ENCODE data around the gene MYO18B. TPM values are rescaled to one million over a fixed set of nuclear protein-coding genes. Genes with fewer than 3 reads are reported as not detected.

MYO18B gene
- total RNA-seq, 1 donor from 2014 or later: not detected

DNA sequence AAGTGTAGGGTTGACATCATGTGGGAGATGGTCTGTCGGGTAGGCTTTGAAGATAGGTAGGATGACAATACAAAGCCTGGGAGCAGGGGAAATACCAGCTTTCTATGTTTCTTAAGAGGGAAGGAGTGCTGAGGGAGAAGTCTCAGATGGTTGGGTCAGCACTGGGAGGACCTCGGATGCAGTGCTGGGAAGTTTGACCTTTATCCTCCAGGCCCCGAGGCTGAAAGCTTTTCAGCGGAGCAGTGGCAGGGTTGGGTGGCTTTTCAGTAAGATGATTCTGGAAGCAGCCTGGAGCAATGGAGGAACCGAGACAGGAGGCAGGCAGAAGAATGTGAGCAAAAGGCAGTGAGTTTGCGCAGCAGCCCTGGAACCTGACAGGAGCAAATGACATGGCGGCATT is 43.5 kb upstream of the MYO18B start:
- Histone ChIP-seq H3K4me3 (no peak overlapping the region), H3K9me3 (no peaks in the 10 kb centered on the region), H3K4me1 (peaks cover 4% of the 10 kb centered on the region), H3K27me3 (no peaks in the 10 kb centered on the region), H3K36me3 (no peaks in the 10 kb centered on the region), H3K27ac (no peak overlapping the region)
- DNase-seq (ENCODE audit: extremely low spot score in 2 of 2): no peak
- TF ChIP-seq, protein P1, sequence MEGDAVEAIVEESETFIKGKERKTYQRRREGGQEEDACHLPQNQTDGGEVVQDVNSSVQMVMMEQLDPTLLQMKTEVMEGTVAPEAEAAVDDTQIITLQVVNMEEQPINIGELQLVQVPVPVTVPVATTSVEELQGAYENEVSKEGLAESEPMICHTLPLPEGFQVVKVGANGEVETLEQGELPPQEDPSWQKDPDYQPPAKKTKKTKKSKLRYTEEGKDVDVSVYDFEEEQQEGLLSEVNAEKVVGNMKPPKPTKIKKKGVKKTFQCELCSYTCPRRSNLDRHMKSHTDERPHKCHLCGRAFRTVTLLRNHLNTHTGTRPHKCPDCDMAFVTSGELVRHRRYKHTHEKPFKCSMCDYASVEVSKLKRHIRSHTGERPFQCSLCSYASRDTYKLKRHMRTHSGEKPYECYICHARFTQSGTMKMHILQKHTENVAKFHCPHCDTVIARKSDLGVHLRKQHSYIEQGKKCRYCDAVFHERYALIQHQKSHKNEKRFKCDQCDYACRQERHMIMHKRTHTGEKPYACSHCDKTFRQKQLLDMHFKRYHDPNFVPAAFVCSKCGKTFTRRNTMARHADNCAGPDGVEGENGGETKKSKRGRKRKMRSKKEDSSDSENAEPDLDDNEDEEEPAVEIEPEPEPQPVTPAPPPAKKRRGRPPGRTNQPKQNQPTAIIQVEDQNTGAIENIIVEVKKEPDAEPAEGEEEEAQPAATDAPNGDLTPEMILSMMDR (IDR thresholded peaks at IDR 0.05): no peak
- TF ChIP-seq POLR2A (IDR thresholded peaks at IDR 0.05) (no peak), POLR2AphosphoS5 (IDR thresholded peaks at IDR 0.05; ENCODE audit: insufficient read depth in 1 of 2, low read depth in 1 of 2) (no peak)
- intact Hi-C loops (cut with DNase I): no loop called here

GRCh38 chr22:25698978-25699377 is 43.0 kb upstream of the MYO18B start:
- intact Hi-C loops (cut with DNase I): no loop called here

GRCh38 chr22:25701056-25701780 is 40.8 kb upstream of the MYO18B start:
- TF ChIP-seq POLR2A (IDR thresholded peaks at IDR 0.05): no peak
- TF ChIP-seq, protein P1 (IDR thresholded peaks at IDR 0.05): no peak
- TF ChIP-seq POLR2AphosphoS5 (IDR thresholded peaks at IDR 0.05; ENCODE audit: insufficient read depth in 1 of 2, low read depth in 1 of 2): no peak
- Histone ChIP-seq H3K27me3 (no peaks in the 10 kb centered on the region), H3K36me3 (no peaks in the 10 kb centered on the region), H3K9me3 (no peaks in the 10 kb centered on the region), H3K27ac (no peak overlapping the region), H3K4me3 (no peak overlapping the region), H3K4me1 (peaks cover 4% of the 10 kb centered on the region)
- intact Hi-C loops (cut with DNase I): loop anchor here (5.0 kb wide), 1 partner anchor 239 kb away; no protein-coding TSS in a partner anchor
- no peak for DNase-seq (ENCODE audit: extremely low spot score in 2 of 2)

More at GRCh38 chr22:25698978-25699377, 43.0 kb upstream of the MYO18B start:
- Histone ChIP-seq H3K27me3 (no peaks in the 10 kb centered on the region), H3K4me3 (no peak overlapping the region), H3K36me3 (no peaks in the 10 kb centered on the region), H3K27ac (no peak overlapping the region), H3K9me3 (no peaks in the 10 kb centered on the region), H3K4me1 (peaks cover 4% of the 10 kb centered on the region)
- DNase-seq (ENCODE audit: extremely low spot score in 2 of 2): no peak
- TF ChIP-seq, protein P1 (IDR thresholded peaks at IDR 0.05): no peak
- no peak for TF ChIP-seq POLR2A (IDR thresholded peaks at IDR 0.05)
- TF ChIP-seq POLR2AphosphoS5 (IDR thresholded peaks at IDR 0.05; ENCODE audit: insufficient read depth in 1 of 2, low read depth in 1 of 2): no peak

DNA sequence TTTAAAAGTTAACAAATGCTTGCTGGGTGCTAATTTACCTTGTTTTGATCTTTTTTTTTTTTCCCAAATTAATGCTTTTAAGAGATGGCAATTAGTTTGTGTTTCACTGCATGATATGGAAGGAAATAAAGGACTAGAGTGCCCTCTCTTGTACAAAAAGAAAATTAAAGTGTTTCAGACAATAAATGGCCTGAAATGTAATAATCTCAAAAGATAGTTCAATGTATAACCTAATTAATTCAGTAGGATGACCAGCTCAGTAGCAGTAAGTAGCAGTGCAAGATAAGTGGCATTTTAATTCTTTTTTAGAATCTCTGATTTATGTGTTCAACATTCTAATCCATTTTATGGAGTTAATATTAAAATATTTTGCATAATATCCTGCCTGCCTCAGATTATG is 39.9 kb upstream of the MYO18B start:
- intact Hi-C loops (cut with DNase I): loop anchor here (5.0 kb wide), 1 partner anchor 240 kb away; no protein-coding TSS in a partner anchor
- no peak overlapping the region for H3K4me3 ChIP-seq
- no peaks in the 10 kb centered on the region for H3K9me3 ChIP-seq
- H3K4me1 ChIP-seq: peaks cover 4% of the 10 kb centered on the region
- H3K27ac ChIP-seq: no peak overlapping the region
- DNase-seq (ENCODE audit: extremely low spot score in 2 of 2): no peak
- TF ChIP-seq, protein P1 (IDR thresholded peaks at IDR 0.05): peak in 2 of 3 experiments; percentile 15 to 29
- TF ChIP-seq POLR2A (IDR thresholded peaks at IDR 0.05) (no peak), POLR2AphosphoS5 (IDR thresholded peaks at IDR 0.05; ENCODE audit: insufficient read depth in 1 of 2, low read depth in 1 of 2) (no peak)
- no peaks in the 10 kb centered on the region for H3K27me3 ChIP-seq
- no peaks in the 10 kb centered on the region for H3K36me3 ChIP-seq

DNA sequence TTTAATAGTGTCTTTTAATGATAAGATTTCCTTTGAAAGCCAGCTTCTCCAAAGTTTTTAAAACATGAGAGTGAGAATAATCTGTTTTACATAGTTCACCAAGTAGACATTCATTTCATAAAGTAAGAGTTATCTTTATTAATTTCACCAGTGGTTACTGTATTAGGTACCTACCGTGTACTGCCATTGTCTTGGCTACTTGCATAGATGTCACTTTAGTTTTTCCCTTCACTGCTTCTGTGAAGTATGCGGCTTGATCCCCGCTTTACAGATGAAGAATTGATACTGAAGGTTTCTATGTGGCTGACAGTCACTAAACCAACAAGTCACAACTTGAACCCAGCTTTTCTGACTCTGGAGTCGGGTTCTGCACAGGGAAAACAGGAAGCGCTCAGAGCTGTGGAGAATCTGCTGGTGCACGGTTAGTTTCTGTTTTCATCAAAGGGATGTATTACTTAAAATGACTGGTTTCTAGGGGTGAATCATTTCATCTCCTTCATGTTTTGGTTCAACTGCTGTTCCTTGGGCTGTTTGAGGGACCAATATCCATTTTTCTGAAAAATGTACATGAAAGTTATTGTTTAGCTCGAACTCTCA is 39.3 kb upstream of the MYO18B start:
- TF ChIP-seq POLR2A (IDR thresholded peaks at IDR 0.05) (no peak), POLR2AphosphoS5 (IDR thresholded peaks at IDR 0.05; ENCODE audit: insufficient read depth in 1 of 2, low read depth in 1 of 2) (no peak)
- TF ChIP-seq, protein P1 (IDR thresholded peaks at IDR 0.05): no peak
- DNase-seq (ENCODE audit: extremely low spot score in 2 of 2): no peak
- H3K9me3 ChIP-seq: no peaks in the 10 kb centered on the region
- H3K27ac ChIP-seq: no peak overlapping the region
- no peaks in the 10 kb centered on the region for H3K27me3 ChIP-seq
- no peak overlapping the region for H3K4me3 ChIP-seq
- no peaks in the 10 kb centered on the region for H3K36me3 ChIP-seq
- intact Hi-C loops (cut with DNase I): loop anchor here (5.0 kb wide), 1 partner anchor 240 kb away; no protein-coding TSS in a partner anchor
- peaks cover 4% of the 10 kb centered on the region for H3K4me1 ChIP-seq

Data from vagina (tissue), 2 donors.